ENCODE results near the gene RPUSD4.

DNA sequence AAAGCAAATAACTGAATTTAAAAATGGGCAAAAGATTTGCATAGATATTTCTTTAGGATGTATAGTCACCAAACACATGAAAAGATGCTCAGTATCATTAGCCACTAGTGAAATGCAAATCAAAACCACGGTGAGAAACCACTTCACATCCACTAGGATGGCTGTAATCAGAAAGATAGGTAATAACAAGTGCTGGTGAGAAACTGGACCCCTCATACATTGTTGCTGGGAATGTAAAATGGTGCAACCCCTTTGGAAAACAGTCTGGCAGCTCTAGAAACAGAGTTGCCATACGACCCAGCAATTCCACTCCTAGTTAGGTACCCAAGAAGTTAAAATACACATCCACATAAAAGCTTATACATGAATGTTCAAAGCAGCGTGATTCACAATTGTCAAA lies 16.3 kb downstream of the RPUSD4 start:
- TF ChIP-seq, protein P1, sequence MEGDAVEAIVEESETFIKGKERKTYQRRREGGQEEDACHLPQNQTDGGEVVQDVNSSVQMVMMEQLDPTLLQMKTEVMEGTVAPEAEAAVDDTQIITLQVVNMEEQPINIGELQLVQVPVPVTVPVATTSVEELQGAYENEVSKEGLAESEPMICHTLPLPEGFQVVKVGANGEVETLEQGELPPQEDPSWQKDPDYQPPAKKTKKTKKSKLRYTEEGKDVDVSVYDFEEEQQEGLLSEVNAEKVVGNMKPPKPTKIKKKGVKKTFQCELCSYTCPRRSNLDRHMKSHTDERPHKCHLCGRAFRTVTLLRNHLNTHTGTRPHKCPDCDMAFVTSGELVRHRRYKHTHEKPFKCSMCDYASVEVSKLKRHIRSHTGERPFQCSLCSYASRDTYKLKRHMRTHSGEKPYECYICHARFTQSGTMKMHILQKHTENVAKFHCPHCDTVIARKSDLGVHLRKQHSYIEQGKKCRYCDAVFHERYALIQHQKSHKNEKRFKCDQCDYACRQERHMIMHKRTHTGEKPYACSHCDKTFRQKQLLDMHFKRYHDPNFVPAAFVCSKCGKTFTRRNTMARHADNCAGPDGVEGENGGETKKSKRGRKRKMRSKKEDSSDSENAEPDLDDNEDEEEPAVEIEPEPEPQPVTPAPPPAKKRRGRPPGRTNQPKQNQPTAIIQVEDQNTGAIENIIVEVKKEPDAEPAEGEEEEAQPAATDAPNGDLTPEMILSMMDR (conservative IDR thresholded peaks at IDR 0.05; ENCODE audit: low read depth in 2 of 2): no peak
- TF ChIP-seq EZH2 (IDR thresholded peaks at IDR 0.05; ENCODE audit: low read depth, unreplicated experiment) (no peak), POLR2AphosphoS5 (IDR thresholded peaks at IDR 0.05; ENCODE audit: low read depth) (no peak), EZH2phosphoT487 (IDR thresholded peaks at IDR 0.05; ENCODE audit: unreplicated experiment) (no peak), NANOG (IDR thresholded peaks at IDR 0.05; ENCODE audit: borderline replicate concordance) (no peak), CREB1 (CRISPR knock-in tag; IDR thresholded peaks at IDR 0.05; ENCODE audit: low read depth) (no peak), ZNF331 (CRISPR knock-in tag; IDR thresholded peaks at IDR 0.05; ENCODE audit: low read depth) (no peak), JUNB (IDR thresholded peaks at IDR 0.05; ENCODE audit: unreplicated experiment) (no peak), STAT1 (IDR thresholded peaks at IDR 0.05; ENCODE audit: unreplicated experiment) (no peak), ZNF114 (CRISPR knock-in tag; IDR thresholded peaks at IDR 0.05) (no peak)
- TF ChIP-seq, protein P2, sequence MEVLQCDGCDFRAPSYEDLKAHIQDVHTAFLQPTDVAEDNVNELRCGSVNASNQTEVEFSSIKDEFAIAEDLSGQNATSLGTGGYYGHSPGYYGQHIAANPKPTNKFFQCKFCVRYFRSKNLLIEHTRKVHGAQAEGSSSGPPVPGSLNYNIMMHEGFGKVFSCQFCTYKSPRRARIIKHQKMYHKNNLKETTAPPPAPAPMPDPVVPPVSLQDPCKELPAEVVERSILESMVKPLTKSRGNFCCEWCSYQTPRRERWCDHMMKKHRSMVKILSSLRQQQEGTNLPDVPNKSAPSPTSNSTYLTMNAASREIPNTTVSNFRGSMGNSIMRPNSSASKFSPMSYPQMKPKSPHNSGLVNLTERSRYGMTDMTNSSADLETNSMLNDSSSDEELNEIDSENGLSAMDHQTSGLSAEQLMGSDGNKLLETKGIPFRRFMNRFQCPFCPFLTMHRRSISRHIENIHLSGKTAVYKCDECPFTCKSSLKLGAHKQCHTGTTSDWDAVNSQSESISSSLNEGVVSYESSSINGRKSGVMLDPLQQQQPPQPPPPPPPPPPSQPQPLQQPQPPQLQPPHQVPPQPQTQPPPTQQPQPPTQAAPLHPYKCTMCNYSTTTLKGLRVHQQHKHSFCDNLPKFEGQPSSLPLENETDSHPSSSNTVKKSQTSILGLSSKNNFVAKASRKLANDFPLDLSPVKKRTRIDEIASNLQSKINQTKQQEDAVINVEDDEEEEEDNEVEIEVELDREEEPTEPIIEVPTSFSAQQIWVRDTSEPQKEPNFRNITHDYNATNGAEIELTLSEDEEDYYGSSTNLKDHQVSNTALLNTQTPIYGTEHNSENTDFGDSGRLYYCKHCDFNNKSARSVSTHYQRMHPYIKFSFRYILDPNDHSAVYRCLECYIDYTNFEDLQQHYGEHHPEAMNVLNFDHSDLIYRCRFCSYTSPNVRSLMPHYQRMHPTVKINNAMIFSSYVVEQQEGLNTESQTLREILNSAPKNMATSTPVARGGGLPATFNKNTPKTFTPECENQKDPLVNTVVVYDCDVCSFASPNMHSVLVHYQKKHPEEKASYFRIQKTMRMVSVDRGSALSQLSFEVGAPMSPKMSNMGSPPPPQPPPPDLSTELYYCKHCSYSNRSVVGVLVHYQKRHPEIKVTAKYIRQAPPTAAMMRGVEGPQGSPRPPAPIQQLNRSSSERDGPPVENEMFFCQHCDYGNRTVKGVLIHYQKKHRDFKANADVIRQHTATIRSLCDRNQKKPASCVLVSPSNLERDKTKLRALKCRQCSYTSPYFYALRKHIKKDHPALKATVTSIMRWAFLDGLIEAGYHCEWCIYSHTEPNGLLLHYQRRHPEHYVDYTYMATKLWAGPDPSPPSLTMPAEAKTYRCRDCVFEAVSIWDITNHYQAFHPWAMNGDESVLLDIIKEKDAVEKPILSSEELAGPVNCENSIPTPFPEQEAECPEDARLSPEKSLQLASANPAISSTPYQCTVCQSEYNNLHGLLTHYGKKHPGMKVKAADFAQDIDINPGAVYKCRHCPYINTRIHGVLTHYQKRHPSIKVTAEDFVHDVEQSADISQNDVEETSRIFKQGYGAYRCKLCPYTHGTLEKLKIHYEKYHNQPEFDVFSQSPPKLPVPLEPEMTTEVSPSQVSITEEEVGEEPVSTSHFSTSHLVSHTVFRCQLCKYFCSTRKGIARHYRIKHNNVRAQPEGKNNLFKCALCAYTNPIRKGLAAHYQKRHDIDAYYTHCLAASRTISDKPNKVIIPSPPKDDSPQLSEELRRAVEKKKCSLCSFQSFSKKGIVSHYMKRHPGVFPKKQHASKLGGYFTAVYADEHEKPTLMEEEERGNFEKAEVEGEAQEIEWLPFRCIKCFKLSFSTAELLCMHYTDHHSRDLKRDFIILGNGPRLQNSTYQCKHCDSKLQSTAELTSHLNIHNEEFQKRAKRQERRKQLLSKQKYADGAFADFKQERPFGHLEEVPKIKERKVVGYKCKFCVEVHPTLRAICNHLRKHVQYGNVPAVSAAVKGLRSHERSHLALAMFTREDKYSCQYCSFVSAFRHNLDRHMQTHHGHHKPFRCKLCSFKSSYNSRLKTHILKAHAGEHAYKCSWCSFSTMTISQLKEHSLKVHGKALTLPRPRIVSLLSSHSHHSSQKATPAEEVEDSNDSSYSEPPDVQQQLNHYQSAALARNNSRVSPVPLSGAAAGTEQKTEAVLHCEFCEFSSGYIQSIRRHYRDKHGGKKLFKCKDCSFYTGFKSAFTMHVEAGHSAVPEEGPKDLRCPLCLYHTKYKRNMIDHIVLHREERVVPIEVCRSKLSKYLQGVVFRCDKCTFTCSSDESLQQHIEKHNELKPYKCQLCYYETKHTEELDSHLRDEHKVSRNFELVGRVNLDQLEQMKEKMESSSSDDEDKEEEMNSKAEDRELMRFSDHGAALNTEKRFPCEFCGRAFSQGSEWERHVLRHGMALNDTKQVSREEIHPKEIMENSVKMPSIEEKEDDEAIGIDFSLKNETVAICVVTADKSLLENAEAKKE (CRISPR knock-in tag; IDR thresholded peaks at IDR 0.05): no peak
- TF ChIP-seq, protein P3, sequence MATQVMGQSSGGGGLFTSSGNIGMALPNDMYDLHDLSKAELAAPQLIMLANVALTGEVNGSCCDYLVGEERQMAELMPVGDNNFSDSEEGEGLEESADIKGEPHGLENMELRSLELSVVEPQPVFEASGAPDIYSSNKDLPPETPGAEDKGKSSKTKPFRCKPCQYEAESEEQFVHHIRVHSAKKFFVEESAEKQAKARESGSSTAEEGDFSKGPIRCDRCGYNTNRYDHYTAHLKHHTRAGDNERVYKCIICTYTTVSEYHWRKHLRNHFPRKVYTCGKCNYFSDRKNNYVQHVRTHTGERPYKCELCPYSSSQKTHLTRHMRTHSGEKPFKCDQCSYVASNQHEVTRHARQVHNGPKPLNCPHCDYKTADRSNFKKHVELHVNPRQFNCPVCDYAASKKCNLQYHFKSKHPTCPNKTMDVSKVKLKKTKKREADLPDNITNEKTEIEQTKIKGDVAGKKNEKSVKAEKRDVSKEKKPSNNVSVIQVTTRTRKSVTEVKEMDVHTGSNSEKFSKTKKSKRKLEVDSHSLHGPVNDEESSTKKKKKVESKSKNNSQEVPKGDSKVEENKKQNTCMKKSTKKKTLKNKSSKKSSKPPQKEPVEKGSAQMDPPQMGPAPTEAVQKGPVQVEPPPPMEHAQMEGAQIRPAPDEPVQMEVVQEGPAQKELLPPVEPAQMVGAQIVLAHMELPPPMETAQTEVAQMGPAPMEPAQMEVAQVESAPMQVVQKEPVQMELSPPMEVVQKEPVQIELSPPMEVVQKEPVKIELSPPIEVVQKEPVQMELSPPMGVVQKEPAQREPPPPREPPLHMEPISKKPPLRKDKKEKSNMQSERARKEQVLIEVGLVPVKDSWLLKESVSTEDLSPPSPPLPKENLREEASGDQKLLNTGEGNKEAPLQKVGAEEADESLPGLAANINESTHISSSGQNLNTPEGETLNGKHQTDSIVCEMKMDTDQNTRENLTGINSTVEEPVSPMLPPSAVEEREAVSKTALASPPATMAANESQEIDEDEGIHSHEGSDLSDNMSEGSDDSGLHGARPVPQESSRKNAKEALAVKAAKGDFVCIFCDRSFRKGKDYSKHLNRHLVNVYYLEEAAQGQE (IDR thresholded peaks at IDR 0.05; ENCODE audit: unreplicated experiment): no peak
- TF ChIP-seq, protein P4, sequence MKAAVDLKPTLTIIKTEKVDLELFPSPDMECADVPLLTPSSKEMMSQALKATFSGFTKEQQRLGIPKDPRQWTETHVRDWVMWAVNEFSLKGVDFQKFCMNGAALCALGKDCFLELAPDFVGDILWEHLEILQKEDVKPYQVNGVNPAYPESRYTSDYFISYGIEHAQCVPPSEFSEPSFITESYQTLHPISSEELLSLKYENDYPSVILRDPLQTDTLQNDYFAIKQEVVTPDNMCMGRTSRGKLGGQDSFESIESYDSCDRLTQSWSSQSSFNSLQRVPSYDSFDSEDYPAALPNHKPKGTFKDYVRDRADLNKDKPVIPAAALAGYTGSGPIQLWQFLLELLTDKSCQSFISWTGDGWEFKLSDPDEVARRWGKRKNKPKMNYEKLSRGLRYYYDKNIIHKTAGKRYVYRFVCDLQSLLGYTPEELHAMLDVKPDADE (IDR thresholded peaks at IDR 0.05): no peak

Measured in GM23338 (cell line).